Fibroblast of mammary gland (primary cell): ENCODE measurements around the gene NR6A1.

Experiments
- DNase-seq: peaks from one replicate; pipeline ENCODE4 v3.0.0-alpha.2; 2010; ENCODE audit warnings: low read depth
- H3K4me3 ChIP-seq: 2 replicates; pipeline ENCODE4 v1.5.1; 2011; ENCODE audit warnings: low read depth, mild to moderate bottlenecking, low read length, moderate library complexity; ENCODE audit not compliant: control insufficient read depth
- TF ChIP-seq, protein P1 (sequence below): conservative IDR thresholded peaks from 2 replicates; pipeline ENCODE4 v1.5.1; 2011; ENCODE audit warnings: low read depth, low read length, inconsistent platforms; ENCODE audit not compliant: control insufficient read depth, insufficient read depth

The NR6A1 gene

DNA sequence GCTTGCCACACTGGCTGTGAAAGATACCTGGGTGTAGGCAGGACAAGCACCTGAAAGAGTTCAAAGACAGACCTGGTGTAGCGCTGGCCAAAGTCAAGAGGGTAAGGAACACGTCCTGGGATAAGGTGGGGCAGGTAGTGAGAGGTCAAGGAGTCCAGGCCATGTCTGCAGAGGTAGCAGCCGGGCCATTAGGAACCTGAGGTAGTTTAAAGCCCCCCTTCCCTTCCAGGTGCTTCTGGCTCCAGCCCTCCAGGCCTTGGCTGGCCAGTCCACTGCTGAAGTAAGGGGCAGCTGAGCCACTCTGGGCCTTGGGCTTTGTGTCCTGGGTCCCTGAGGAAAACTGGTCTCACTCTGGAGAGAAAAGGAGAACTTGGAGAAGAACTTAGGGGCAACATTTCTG is 250.0 kb downstream of the NR6A1 start:
- H3K4me3 ChIP-seq, result no peak overlapping the region
- TF ChIP-seq, protein P1, sequence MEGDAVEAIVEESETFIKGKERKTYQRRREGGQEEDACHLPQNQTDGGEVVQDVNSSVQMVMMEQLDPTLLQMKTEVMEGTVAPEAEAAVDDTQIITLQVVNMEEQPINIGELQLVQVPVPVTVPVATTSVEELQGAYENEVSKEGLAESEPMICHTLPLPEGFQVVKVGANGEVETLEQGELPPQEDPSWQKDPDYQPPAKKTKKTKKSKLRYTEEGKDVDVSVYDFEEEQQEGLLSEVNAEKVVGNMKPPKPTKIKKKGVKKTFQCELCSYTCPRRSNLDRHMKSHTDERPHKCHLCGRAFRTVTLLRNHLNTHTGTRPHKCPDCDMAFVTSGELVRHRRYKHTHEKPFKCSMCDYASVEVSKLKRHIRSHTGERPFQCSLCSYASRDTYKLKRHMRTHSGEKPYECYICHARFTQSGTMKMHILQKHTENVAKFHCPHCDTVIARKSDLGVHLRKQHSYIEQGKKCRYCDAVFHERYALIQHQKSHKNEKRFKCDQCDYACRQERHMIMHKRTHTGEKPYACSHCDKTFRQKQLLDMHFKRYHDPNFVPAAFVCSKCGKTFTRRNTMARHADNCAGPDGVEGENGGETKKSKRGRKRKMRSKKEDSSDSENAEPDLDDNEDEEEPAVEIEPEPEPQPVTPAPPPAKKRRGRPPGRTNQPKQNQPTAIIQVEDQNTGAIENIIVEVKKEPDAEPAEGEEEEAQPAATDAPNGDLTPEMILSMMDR, result no peak
- DNase-seq, result no peak

DNA sequence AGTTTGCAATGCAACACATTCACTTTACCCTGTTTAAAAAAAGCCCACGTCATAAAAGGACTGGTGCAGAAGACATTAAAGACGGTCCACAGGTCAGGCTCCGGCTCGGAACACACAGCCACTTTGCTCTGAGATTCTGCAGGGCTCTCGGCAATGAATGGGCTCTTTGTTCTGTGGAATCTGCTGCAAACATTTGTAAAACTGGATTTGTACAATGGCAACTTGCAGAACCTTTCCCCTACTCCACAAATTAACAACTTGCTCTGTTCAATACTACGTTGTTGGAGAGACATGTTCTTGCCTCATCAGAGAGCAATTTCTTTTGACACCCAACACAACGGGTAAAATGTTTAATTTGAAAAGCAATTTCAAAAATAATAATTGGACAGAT is 250.9 kb downstream of the NR6A1 start:
- no peak overlapping the region for H3K4me3 ChIP-seq
- DNase-seq, result no peak
- TF ChIP-seq, protein P1, result no peak

DNA sequence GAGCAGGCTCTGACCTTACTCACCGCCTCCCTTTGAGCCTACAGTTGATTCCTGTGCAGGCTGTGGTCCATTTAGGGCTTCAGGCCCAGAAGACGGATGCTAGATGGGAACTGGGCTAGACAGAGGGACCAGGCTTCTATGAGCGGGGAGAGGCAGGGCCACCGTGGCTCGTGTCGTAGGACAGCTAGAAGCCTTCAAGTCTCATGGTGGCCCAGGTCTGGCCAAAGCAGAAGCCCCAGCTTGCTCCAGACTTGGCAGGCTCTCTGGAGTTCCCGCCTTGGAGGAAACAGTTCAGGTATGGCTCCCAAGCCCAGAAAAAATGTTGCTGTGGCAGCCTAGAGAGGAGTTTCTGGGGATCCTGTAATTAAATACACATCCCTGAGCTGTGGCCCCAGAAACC is 253.0 kb downstream of the NR6A1 start:
- no peak for DNase-seq
- TF ChIP-seq, protein P1, result no peak
- H3K4me3 ChIP-seq, result no peak overlapping the region

DNA sequence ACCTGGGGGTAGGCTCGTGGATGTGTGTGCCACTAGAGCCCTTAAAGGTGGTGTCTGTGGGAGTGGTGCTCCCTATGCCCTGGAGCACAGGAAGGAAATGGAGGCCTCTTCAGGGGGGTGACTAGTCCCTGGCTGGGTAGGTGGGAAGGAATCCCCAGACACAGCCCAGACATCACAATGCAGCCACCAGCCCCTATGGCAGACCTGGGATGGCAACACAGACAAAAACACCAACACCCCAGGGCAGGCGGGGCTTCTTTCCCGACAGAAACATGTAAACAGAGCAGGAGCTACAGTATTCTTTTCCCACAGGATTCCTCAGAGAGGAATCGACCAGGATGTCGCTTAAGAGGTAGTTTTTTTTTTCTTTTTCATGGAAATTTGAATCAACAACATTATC is 253.5 kb downstream of the NR6A1 start:
- H3K4me3 ChIP-seq, result no peak overlapping the region
- no peak for DNase-seq
- TF ChIP-seq, protein P1, result no peak

DNA sequence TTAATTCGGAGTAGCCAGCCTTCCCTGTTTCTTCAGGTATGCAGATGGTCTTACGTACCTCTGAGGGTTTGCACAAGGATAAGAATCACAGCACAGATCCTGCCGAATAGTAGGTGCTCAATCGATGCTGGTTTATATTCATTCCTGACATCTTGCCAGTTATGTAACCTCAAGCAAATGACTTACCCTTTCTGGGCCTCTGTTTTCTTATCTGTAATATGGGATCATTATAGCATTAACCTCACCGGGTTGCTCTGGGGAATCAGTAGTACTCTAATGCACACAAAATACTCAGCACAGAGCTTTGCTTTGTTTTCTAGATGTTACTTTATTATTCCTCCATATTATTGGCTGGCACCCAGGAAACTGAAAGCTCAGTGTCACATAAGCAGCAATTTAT is 256.2 kb downstream of the NR6A1 start:
- DNase-seq, result no peak
- H3K4me3 ChIP-seq, result no peak overlapping the region
- TF ChIP-seq, protein P1, result no peak

DNA sequence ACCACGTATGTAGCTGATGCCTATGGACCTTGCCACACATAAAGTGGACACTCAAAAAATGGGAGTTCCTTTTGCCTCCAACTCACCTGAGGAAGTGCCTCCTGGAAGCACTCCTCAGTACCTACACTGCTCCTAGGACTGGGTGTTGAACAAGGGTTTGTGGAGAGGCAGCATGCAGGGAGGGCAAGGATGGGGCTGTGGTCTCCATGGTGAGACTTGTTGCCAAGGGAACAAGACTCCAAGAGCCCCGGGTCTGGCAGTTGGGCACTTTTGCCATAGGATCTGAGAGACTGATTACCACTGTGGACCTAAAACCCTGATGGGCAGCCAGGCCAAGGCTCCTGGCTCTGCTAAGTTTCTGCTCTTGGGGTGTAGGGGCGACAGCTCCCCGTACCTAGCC is 257.0 kb downstream of the NR6A1 start:
- DNase-seq, result no peak
- TF ChIP-seq, protein P1, result no peak
- H3K4me3 ChIP-seq, result no peak overlapping the region

DNA sequence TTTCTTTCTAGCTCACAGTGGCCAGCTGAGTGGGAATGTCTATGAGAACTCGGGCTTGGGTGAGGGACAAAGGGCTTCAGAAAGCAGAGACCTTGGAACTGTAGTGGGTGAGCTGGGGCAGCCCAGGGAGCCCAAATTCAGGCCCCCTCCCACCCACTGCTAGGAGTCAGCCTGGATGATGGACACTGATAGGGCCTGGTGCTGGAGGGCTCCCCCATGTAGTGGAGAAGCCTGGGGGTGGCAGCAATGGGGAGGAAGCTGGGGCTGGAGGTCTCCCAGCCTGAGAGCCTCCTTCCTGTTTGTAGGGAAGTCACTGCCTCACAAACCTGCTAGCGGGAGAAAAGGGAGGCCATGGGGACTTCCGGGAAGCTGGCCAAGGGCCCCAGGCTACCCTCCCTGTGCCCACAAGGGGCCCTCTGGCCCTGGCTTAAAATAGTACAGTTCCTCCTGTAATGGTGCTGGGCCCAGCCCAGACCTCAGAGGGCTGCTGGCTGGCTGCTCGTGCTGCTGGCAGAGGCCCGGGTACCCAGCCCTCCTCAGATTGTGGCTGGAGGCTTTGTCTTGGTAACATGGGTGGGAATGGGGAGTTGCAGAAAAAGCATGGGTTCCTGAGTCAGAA is 257.6 kb downstream of the NR6A1 start:
- H3K4me3 ChIP-seq, result no peak overlapping the region
- TF ChIP-seq, protein P1, result no peak
- DNase-seq, result no peak
